Mesodermal cell (in vitro differentiated cells): Measurements from ENCODE around the gene CSRNP2.
"Not testable (repeated sequence)": the region's sequence is repeated elsewhere in the genome, so short reads cannot be mapped to it uniquely, and the experiment has no call there.

Source experiments
- H3K27ac ChIP-seq: 2 replicates; pipeline ENCODE4 v1.7.0; 2013; ENCODE audit warnings: mild to moderate bottlenecking, low read depth, low read length, moderate library complexity; ENCODE audit not compliant: severe bottlenecking
- H3K36me3 ChIP-seq: 2 replicates; pipeline ENCODE4 v1.7.1; 2013; ENCODE audit warnings: mild to moderate bottlenecking, low read length, moderate library complexity; ENCODE audit not compliant: control insufficient read depth, insufficient read depth
- H3K4me1 ChIP-seq: one replicate; pipeline ENCODE4 v1.7.1; 2013; ENCODE audit warnings: mild to moderate bottlenecking, low read length; ENCODE audit not compliant: insufficient read depth, control insufficient read depth, poor library complexity, severe bottlenecking
- H3K4me3 ChIP-seq: 2 replicates; pipeline ENCODE4 v1.7.0; 2013; ENCODE audit warnings: low read length, control low read depth, mild to moderate bottlenecking; ENCODE audit not compliant: insufficient read depth, poor library complexity, severe bottlenecking; ENCODE audit errors: extremely low read depth
- H3K9me3 ChIP-seq: 2 replicates; pipeline ENCODE4 v1.7.1; 2013; ENCODE audit warnings: mild to moderate bottlenecking, low read length, moderate library complexity; ENCODE audit not compliant: control insufficient read depth
- WGBS, 2 experiments: methylation state at CpG; one replicate each; pipeline ENCODE4 v1.1.5; 2013; ENCODE audit warnings: missing lambda C conversion rate in 2 of 2; ENCODE audit not compliant: insufficient coverage in 2 of 2; 5-methylcytosine and 5-hydroxymethylcytosine counted together

The CSRNP2 gene

GRCh38 chr12:51078346-51078745 lies 5.0 kb downstream of the CSRNP2 start:
- not testable (repeated sequence) for H3K4me3 ChIP-seq, H3K27ac ChIP-seq, H3K9me3 ChIP-seq
- H3K36me3 ChIP-seq: peaks cover 59% of the 10 kb centered on the region
- peaks cover 24% of the 10 kb centered on the region for H3K4me1 ChIP-seq
- WGBS, 2 experiments: no CpG with 5 or more reads among the region's 5 CpGs

GRCh38 chr12:51077930-51078329 lies 5.5 kb downstream of the CSRNP2 start:
- Histone ChIP-seq H3K9me3 (no peaks in the 10 kb centered on the region), H3K4me1 (peaks cover 24% of the 10 kb centered on the region), H3K36me3 (peaks cover 63% of the 10 kb centered on the region), H3K27ac (no peak overlapping the region), H3K4me3 (no peak overlapping the region)
- 73 to 90% methylated on average over 3 of the region's 5 CpGs for WGBS, 2 experiments

GRCh38 chr12:51076236-51076930 lies 7.0 kb downstream of the CSRNP2 start:
- no peak overlapping the region for H3K27ac ChIP-seq
- H3K4me1 ChIP-seq: peaks cover 14% of the 10 kb centered on the region
- no peaks in the 10 kb centered on the region for H3K9me3 ChIP-seq
- H3K4me3 ChIP-seq: no peak overlapping the region
- peaks cover 79% of the 10 kb centered on the region for H3K36me3 ChIP-seq
- WGBS, 2 experiments: 90 to 98% methylated on average over 6 to 8 of the region's 10 CpGs

GRCh38 chr12:51075390-51075789 lies 8.0 kb downstream of the CSRNP2 start:
- 90 to 95% methylated on average over 5 of the region's 5 CpGs for WGBS, 2 experiments
- no peaks in the 10 kb centered on the region for H3K9me3 ChIP-seq
- H3K4me1 ChIP-seq: peaks cover 13% of the 10 kb centered on the region
- H3K4me3 ChIP-seq: no peak overlapping the region
- H3K27ac ChIP-seq: no peak overlapping the region
- H3K36me3 ChIP-seq: peaks cover 83% of the 10 kb centered on the region

- H3K4me3 ChIP-seq: no peak overlapping the region
- H3K9me3 ChIP-seq: no peaks in the 10 kb centered on the region
- WGBS, 2 experiments: 92 to 100% methylated on average over 1 of the region's 2 CpGs
- H3K27ac ChIP-seq: no peak overlapping the region
- H3K4me1 ChIP-seq: peaks cover 7% of the 10 kb centered on the region
- H3K36me3 ChIP-seq: peaks cover 100% of the 10 kb centered on the region
These were observed 11.7 kb downstream of the CSRNP2 start for GRCh38 chr12:51071663-51072062.

- H3K9me3 ChIP-seq: no peaks in the 10 kb centered on the region
- H3K27ac ChIP-seq: peak overlapping the region; percentile 41
- 97 to 100% methylated on average over 2 to 3 of the region's 3 CpGs for WGBS, 2 experiments
- no peaks in the 10 kb centered on the region for H3K4me1 ChIP-seq
- no peak overlapping the region for H3K4me3 ChIP-seq
- peaks cover 98% of the 10 kb centered on the region for H3K36me3 ChIP-seq
These were observed 13.4 kb downstream of the CSRNP2 start for GRCh38 chr12:51070004-51070403.

- no peaks in the 10 kb centered on the region for H3K4me1 ChIP-seq
- no peak overlapping the region for H3K4me3 ChIP-seq
- 98% methylated on average over 4 to 5 of the region's 7 CpGs for WGBS, 2 experiments
- no peaks in the 10 kb centered on the region for H3K9me3 ChIP-seq
- H3K27ac ChIP-seq: no peak overlapping the region
- peaks cover 98% of the 10 kb centered on the region for H3K36me3 ChIP-seq
These were observed 15.6 kb downstream of the CSRNP2 start for GRCh38 chr12:51067771-51068170.

GRCh38 chr12:51067229-51067628 lies 16.2 kb downstream of the CSRNP2 start:
- 94% methylated on average over 2 to 4 of the region's 4 CpGs for WGBS, 2 experiments
- Histone ChIP-seq H3K4me1 (no peaks in the 10 kb centered on the region), H3K9me3 (no peaks in the 10 kb centered on the region), H3K36me3 (peaks cover 98% of the 10 kb centered on the region), H3K4me3 (no peak overlapping the region), H3K27ac (no peak overlapping the region)

- Histone ChIP-seq H3K27ac (no peak overlapping the region), H3K9me3 (no peaks in the 10 kb centered on the region), H3K4me3 (no peak overlapping the region), H3K36me3 (peaks cover 96% of the 10 kb centered on the region), H3K4me1 (no peaks in the 10 kb centered on the region)
- 90 to 100% methylated on average over 1 to 5 of the region's 5 CpGs for WGBS, 2 experiments
These were observed 17.9 kb downstream of the CSRNP2 start for GRCh38 chr12:51065530-51065929.

- H3K4me3 ChIP-seq: no peak overlapping the region
- H3K9me3 ChIP-seq: no peaks in the 10 kb centered on the region
- peaks cover 95% of the 10 kb centered on the region for H3K36me3 ChIP-seq
- H3K4me1 ChIP-seq: no peaks in the 10 kb centered on the region
- H3K27ac ChIP-seq: peak overlapping the region; percentile 36
- WGBS, 2 experiments: 85 to 96% methylated on average over 4 to 5 of the region's 9 CpGs
These were observed 20.6 kb downstream of the CSRNP2 start for GRCh38 chr12:51062631-51063397.

- H3K27ac ChIP-seq: no peak overlapping the region
- no peaks in the 10 kb centered on the region for H3K4me1 ChIP-seq
- H3K9me3 ChIP-seq: no peaks in the 10 kb centered on the region
- 79 to 86% methylated on average over 3 to 4 of the region's 7 CpGs for WGBS, 2 experiments
- peaks cover 89% of the 10 kb centered on the region for H3K36me3 ChIP-seq
- no peak overlapping the region for H3K4me3 ChIP-seq
These were observed 24.3 kb downstream of the CSRNP2 start for GRCh38 chr12:51059086-51059485.
